KMS-11 (cell line): ENCODE measurements around the gene NFATC1.

ENCODE experiments used
- H2AFZ ChIP-seq: fragments of 200-600 bp; sonication (generic); 2 replicates; pipeline ENCODE4 v1.6.1; 2016; ENCODE audit warnings: antibody characterized with exemption, mixed run types, low read depth
- H3K27ac ChIP-seq: fragments of 200-600 bp; sonication (generic); 2 replicates; pipeline ENCODE4 v1.6.1; 2016; ENCODE audit warnings: mild to moderate bottlenecking, mixed run types
- H3K27me3 ChIP-seq: fragments of 200-600 bp; sonication (generic); 2 replicates; pipeline ENCODE4 v1.6.1; 2017; ENCODE audit warnings: mild to moderate bottlenecking, low read depth, mixed run types, moderate library complexity; ENCODE audit not compliant: insufficient read depth
- H3K36me3 ChIP-seq: fragments of 200-600 bp; sonication (generic); 2 replicates; pipeline ENCODE4 v1.6.1; 2017; ENCODE audit warnings: mild to moderate bottlenecking, mixed run types; ENCODE audit not compliant: insufficient read depth
- H3K4me1 ChIP-seq: fragments of 200-600 bp; sonication (generic); 2 replicates; pipeline ENCODE4 v1.6.1; 2016; ENCODE audit warnings: mild to moderate bottlenecking, low read depth, mixed run types; ENCODE audit not compliant: poor library complexity, severe bottlenecking
- H3K4me2 ChIP-seq: fragments of 200-600 bp; sonication (generic); 2 replicates; pipeline ENCODE4 v1.7.0; 2016; ENCODE audit warnings: mild to moderate bottlenecking, mixed run types
- H3K4me3 ChIP-seq: fragments of 200-600 bp; sonication (generic); IDR thresholded peaks from 2 replicates; pipeline ENCODE4 v1.6.1; 2017; ENCODE audit warnings: low read depth, low read length, mixed read lengths; ENCODE audit not compliant: insufficient read depth
- H3K79me2 ChIP-seq: fragments of 200-600 bp; sonication (generic); 2 replicates; pipeline ENCODE4 v1.6.1; 2016; ENCODE audit warnings: low read depth, mixed run types; ENCODE audit not compliant: insufficient read depth
- H3K9ac ChIP-seq: fragments of 200-600 bp; sonication (generic); 2 replicates; pipeline ENCODE4 v1.6.1; 2016; ENCODE audit warnings: mild to moderate bottlenecking, mixed run types
- H4K20me1 ChIP-seq: fragments of 200-600 bp; sonication (generic); 2 replicates; pipeline ENCODE4 v1.6.1; 2016; ENCODE audit warnings: mild to moderate bottlenecking, mixed run types; ENCODE audit not compliant: insufficient read depth
- CTCF ChIP-seq: fragments of 200-600 bp; sonication (generic); conservative IDR thresholded peaks from 2 replicates; pipeline ENCODE4 v1.6.1; 2017; ENCODE audit warnings: low read depth, mild to moderate bottlenecking, antibody characterized with exemption, low read length, moderate library complexity, mixed read lengths

Gene NFATC1

GRCh38 chr18:79372461-79372860 lies 23.3 kb upstream of the NFATC1 start:
- Histone ChIP-seq H3K4me1 (no peaks in the 10 kb centered on the region), H3K9ac (no peak overlapping the region), H3K79me2 (no peaks in the 10 kb centered on the region), H3K4me2 (no peak overlapping the region), H2AFZ (no peak overlapping the region), H3K27ac (no peak overlapping the region), H3K4me3 (no peak overlapping the region), H3K27me3 (no peaks in the 10 kb centered on the region), H4K20me1 (no peaks in the 10 kb centered on the region), H3K36me3 (peaks cover 3% of the 10 kb centered on the region; the same call in 1 of the 2 replicates)
- no peak for TF ChIP-seq CTCF

- Histone ChIP-seq H4K20me1 (no peaks in the 10 kb centered on the region), H3K27ac (no peak overlapping the region), H3K4me2 (no peak overlapping the region), H3K4me3 (no peak overlapping the region), H3K27me3 (no peaks in the 10 kb centered on the region), H3K79me2 (no peaks in the 10 kb centered on the region), H2AFZ (no peak overlapping the region), H3K9ac (no peak overlapping the region), H3K36me3 (peaks cover 3% of the 10 kb centered on the region; the same call in 1 of the 2 replicates), H3K4me1 (no peaks in the 10 kb centered on the region)
- TF ChIP-seq CTCF: no peak
Measured at GRCh38 chr18:79372991-79373390, 22.7 kb upstream of the NFATC1 start.

GRCh38 chr18:79373736-79374135 lies 22.0 kb upstream of the NFATC1 start:
- Histone ChIP-seq H3K27me3 (no peaks in the 10 kb centered on the region), H3K9ac (no peak overlapping the region), H2AFZ (no peak overlapping the region), H3K4me3 (no peak overlapping the region), H3K4me1 (no peaks in the 10 kb centered on the region), H3K36me3 (peaks cover 3% of the 10 kb centered on the region; the same call in 1 of the 2 replicates), H4K20me1 (no peaks in the 10 kb centered on the region), H3K27ac (no peak overlapping the region), H3K4me2 (no peak overlapping the region), H3K79me2 (no peaks in the 10 kb centered on the region)
- TF ChIP-seq CTCF: no peak

GRCh38 chr18:79374408-79375171 lies 21.1 kb upstream of the NFATC1 start:
- H3K36me3 ChIP-seq: peaks cover 3% of the 10 kb centered on the region; the same call in 1 of the 2 replicates
- H3K27ac ChIP-seq: no peak overlapping the region
- H3K79me2 ChIP-seq: no peaks in the 10 kb centered on the region
- no peak overlapping the region for H3K4me2 ChIP-seq
- H3K4me3 ChIP-seq: no peak overlapping the region
- no peaks in the 10 kb centered on the region for H4K20me1 ChIP-seq
- no peak overlapping the region for H3K9ac ChIP-seq
- H3K4me1 ChIP-seq: no peaks in the 10 kb centered on the region
- H2AFZ ChIP-seq: no peak overlapping the region
- TF ChIP-seq CTCF: no peak
- H3K27me3 ChIP-seq: no peaks in the 10 kb centered on the region
